Tibial nerve (tissue), 4 donors: ENCODE measurements around the gene PVALEF. TPM values are rescaled to one million over a fixed set of nuclear protein-coding genes. Genes with fewer than 3 reads are reported as not detected.
A peak's percentile ranks its signal among the peaks of the same experiment; 100 is the strongest.

Experiments used
- DNase-seq, 2 donors: peaks; one replicate each; pipeline ENCODE4 v3.0.0-alpha.2; 2019; ENCODE audit warnings: low spot score in 2 of 2
- H3K27ac ChIP-seq, 4 donors: fragments of 200-600 bp; sonication (generic) in 3 of 4; one replicate each; pipeline ENCODE4 v1.5.1; 2017 to 2019; ENCODE audit warnings: mild to moderate bottlenecking in 1 of 4
- H3K27me3 ChIP-seq, 2 donors: fragments of 200-600 bp; sonication (generic) in 1 of 2; one replicate each; pipeline versions ENCODE4 v1.5.1 to v1.6.0; 2017 to 2019
- H3K36me3 ChIP-seq, 3 donors: fragments of 200-600 bp; sonication (generic); one replicate each; pipeline ENCODE4 v1.5.1; 2018 to 2019
- H3K4me1 ChIP-seq, 4 donors: fragments of 200-600 bp; sonication (generic) in 3 of 4; one replicate each; pipeline ENCODE4 v1.5.1; 2017 to 2019
- H3K4me3 ChIP-seq, 4 donors: fragments of 200-600 bp; sonication (generic) in 3 of 4; one replicate each; pipeline ENCODE4 v1.5.1; 2017 to 2019; ENCODE audit warnings: mild to moderate bottlenecking in 1 of 4, moderate library complexity in 1 of 4
- H3K9me3 ChIP-seq, 4 donors: fragments of 200-600 bp; sonication (generic) in 3 of 4; one replicate each; pipeline ENCODE4 v1.5.1; 2017 to 2019
- EP300 ChIP-seq, 2 donors: sonication (generic); formaldehyde crosslinking; IDR thresholded peaks; one replicate each; pipeline ENCODE4 v1.6.1; 2017; ENCODE audit warnings: antibody characterized with exemption in 2 of 2, mild to moderate bottlenecking in 1 of 2
- POLR2A ChIP-seq, 2 donors: fragments of 450-650 bp; IDR thresholded peaks; one replicate each; pipeline ENCODE4 v1.6.1; 2017; ENCODE audit warnings: antibody characterized with exemption in 2 of 2, mild to moderate bottlenecking in 2 of 2, moderate library complexity in 2 of 2
- WGBS, 2 donors: methylation state at CpG; one replicate each; pipeline ENCODE4 v1.1.5; 2018; 5-methylcytosine and 5-hydroxymethylcytosine counted together
- total RNA-seq, 4 donors: library from RNA; depleted of rRNA; stranded (reverse); fragments of >200 nt; gene quantifications; one replicate each; pipeline ENCODE4 v1.1.0, GENCODE V29; 2016
- TF ChIP-seq, protein P1 (sequence below), 5 experiments: fragments of 200-600 bp in 3 of 5; fragments of 450-650 bp in 2 of 5; sonication (generic) in 3 of 5; IDR thresholded peaks; one replicate each; pipeline ENCODE4 v1.5.1; 2016 to 2019; ENCODE audit warnings: antibody characterized with exemption in 5 of 5, mild to moderate bottlenecking in 3 of 5, moderate library complexity in 2 of 5

The PVALEF gene
- total RNA-seq, 4 donors from 2014 or later = not detected

DNA sequence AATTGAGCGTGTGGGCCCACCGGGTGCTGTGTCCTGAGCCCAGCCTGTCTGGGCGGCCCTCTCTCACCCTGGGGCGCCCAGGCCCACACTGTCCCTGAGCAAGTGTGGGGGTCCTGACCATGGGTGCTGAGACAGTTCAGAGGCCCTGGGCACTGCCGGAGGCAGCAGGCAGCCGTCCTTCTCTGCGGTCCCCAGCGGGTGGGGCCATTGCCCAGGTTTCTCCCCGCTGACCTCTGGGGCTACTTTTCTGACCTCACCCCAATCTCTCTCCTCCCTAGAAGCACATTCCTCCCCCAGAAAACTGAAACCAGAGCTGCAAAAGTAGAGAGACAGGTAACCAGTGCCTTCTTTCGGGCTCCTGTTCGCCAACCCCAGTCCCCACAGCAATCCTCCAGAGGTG lies 36.0 kb upstream of the PVALEF start:
- no peaks in the 10 kb centered on the region for H3K9me3 ChIP-seq
- TF ChIP-seq POLR2A (IDR thresholded peaks at IDR 0.05) (no peak), EP300 (IDR thresholded peaks at IDR 0.05) (no peak)
- TF ChIP-seq, protein P1, sequence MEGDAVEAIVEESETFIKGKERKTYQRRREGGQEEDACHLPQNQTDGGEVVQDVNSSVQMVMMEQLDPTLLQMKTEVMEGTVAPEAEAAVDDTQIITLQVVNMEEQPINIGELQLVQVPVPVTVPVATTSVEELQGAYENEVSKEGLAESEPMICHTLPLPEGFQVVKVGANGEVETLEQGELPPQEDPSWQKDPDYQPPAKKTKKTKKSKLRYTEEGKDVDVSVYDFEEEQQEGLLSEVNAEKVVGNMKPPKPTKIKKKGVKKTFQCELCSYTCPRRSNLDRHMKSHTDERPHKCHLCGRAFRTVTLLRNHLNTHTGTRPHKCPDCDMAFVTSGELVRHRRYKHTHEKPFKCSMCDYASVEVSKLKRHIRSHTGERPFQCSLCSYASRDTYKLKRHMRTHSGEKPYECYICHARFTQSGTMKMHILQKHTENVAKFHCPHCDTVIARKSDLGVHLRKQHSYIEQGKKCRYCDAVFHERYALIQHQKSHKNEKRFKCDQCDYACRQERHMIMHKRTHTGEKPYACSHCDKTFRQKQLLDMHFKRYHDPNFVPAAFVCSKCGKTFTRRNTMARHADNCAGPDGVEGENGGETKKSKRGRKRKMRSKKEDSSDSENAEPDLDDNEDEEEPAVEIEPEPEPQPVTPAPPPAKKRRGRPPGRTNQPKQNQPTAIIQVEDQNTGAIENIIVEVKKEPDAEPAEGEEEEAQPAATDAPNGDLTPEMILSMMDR (IDR thresholded peaks at IDR 0.05) = no peak
- H3K4me1 ChIP-seq = peaks cover 0 to 34% (median 10%) of the 10 kb centered on the region in 4 donors
- H3K4me3 ChIP-seq = peak overlapping the region in 3 of 4 donors; percentile 6 to 65 (median 30)
- DNase-seq = no peak
- peaks cover 0 to 32% (median 0%) of the 10 kb centered on the region in 3 donors for H3K36me3 ChIP-seq
- H3K27ac ChIP-seq = peak overlapping the region; percentile 19 to 95 (median 85)
- H3K27me3 ChIP-seq = no peaks in the 10 kb centered on the region
- WGBS, 2 donors = 44 to 50% methylated on average over 9 to 11 of the region's 11 CpGs

DNA sequence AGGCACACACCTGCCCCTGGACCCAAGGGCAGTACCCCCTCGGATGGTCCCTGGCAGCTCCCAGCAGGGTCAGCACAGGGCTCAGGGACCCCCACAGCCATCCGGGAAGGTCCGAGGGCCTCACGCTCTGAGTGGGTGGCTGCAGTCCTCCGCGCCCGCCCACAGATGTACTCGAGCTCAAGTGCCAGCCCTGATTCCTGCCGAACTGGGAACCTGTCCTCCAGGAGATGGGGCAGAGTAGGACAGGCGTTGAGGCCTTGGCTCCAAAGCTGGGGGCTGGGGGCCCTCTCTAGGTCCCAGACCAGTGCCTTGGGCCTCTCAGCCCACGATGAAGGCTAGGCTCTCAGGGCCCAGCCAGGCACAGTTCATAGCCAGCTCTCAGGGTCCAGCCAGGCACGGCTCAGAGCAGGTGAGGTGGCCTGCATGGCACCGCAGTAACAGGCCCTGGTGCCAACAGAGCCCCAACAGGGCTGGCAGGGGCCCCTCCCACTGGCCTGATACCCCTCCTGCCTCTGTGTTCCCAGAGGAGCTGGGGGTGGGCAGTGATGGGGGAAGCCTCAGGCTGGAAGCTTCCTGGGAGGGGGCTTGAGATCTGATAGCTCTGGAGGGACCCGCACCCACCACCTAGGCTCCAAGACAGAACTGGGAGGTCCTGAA lies 35.5 kb upstream of the PVALEF start:
- peak overlapping the region; percentile 19 to 95 (median 85) for H3K27ac ChIP-seq
- TF ChIP-seq, protein P1 (IDR thresholded peaks at IDR 0.05) = no peak
- no peak for TF ChIP-seq POLR2A (IDR thresholded peaks at IDR 0.05)
- TF ChIP-seq EP300 (IDR thresholded peaks at IDR 0.05) = no peak
- H3K4me3 ChIP-seq = peak overlapping the region; percentile 13 to 65 (median 36)

DNA sequence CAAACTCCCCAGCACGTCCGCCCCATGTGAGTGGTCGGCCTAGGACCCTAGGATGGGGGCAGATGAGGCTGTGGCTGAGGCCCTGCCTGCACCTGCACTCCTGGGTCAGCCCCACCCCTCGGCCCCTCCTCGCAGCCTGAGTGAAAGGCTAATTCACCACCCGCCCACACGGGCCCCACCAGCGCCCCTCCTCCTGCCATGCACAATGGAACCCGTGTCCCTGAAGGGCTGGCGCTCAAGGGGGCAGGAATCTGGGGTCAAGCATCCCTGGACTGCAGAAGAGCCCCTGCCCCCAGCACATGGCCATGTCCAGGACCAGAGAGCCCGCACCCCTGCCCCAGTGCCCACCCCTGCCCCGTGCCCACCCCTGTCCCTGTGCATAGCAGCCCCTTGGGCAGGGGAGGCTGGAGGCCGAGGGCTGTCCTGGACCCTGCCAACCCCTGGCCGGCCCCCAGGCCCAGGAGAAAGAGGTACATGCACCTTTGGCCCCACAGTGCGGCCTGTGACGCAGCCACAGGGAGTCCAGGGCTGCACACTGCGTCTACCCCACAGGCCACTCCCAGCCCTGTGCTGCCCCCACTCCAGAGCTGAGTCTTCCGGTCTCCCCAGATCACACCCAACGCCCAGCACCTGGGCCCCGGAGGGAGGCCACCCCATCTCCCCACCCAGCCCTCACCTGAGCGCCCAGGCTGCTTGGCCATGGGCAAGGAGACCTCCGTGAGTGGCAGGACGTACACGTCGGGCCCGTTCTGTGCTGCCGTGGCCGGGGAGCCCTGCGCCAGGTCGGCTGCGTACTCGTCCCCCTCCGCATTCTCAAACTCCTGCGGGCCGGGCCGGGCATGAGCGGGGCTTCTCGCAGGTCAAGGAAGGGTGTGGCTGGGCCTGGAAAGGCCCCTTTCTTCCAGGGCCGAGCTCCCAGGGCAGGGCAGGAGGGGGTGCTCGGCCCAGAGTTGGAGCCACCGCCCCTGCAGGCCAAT lies 34.6 kb upstream of the PVALEF start:
- DNase-seq = no peak
- WGBS, 2 donors = 44 to 51% methylated on average over 15 to 33 of the region's 41 CpGs
- Histone ChIP-seq H3K27ac (peak overlapping the region; percentile 77 to 95 (median 87)), H3K4me3 (peak overlapping the region; percentile 35 to 65 (median 44)), H3K9me3 (no peaks in the 10 kb centered on the region), H3K4me1 (peaks cover 0 to 44% (median 11%) of the 10 kb centered on the region in 4 donors), H3K27me3 (no peaks in the 10 kb centered on the region), H3K36me3 (peaks cover 0 to 28% (median 0%) of the 10 kb centered on the region in 3 donors)
- TF ChIP-seq, protein P1 (IDR thresholded peaks at IDR 0.05) = no peak
- TF ChIP-seq EP300 (IDR thresholded peaks at IDR 0.05) = peak in 1 of 2 donors; percentile 76
- no peak for TF ChIP-seq POLR2A (IDR thresholded peaks at IDR 0.05)

More for the DNA sequence above, 35.5 kb upstream of the PVALEF start:
- peaks cover 0 to 28% (median 0%) of the 10 kb centered on the region in 3 donors for H3K36me3 ChIP-seq
- no peak for DNase-seq
- H3K27me3 ChIP-seq = no peaks in the 10 kb centered on the region
- H3K4me1 ChIP-seq = peaks cover 0 to 40% (median 11%) of the 10 kb centered on the region in 4 donors
- WGBS, 2 donors = 57 to 80% methylated on average over 2 to 7 of the region's 14 CpGs
- no peaks in the 10 kb centered on the region for H3K9me3 ChIP-seq

DNA sequence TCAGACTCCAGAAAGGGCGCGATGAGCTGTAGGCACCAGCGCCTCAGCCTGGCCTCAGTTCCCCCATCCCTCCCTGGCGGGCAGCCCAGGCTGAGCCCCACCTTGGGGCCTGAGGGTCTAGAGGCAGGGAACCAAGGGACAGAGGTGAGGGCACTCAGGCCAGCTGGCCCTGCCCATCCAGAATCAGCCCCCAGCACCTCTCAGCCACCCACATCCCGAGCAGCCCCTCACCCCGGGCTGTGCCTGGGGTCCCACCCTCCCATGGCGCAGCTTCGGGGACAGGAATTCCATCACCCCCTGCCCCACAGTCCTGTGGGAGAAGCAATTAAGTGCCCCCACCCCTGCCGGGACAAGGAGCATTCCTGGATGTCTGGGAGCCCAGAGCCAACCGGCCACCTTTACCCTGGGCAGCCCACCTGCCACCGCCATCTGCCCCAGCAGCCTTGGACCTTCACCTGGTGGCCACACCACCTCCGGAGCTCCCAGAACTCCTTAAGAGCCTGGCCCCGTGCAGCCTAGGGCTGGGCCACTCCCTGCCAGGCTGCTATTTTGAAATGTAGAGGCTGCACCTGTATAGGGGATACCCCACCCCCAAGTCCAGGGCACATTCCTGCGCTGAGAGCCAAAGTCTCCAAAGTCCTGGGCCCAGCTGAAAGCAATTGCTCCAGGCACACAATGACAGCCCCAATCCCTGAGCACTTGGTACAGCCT lies 33.7 kb upstream of the PVALEF start:
- H3K27ac ChIP-seq = peak overlapping the region; percentile 77 to 95 (median 87)
- WGBS, 2 donors = 43 to 67% methylated on average over 11 to 14 of the region's 14 CpGs

More for the DNA sequence above, 33.7 kb upstream of the PVALEF start:
- Histone ChIP-seq H3K27me3 (no peaks in the 10 kb centered on the region), H3K4me1 (peaks cover 0 to 53% (median 11%) of the 10 kb centered on the region in 4 donors), H3K36me3 (peaks cover 0 to 20% (median 0%) of the 10 kb centered on the region in 3 donors), H3K4me3 (peak overlapping the region; percentile 35 to 65 (median 44)), H3K9me3 (no peaks in the 10 kb centered on the region)
- TF ChIP-seq POLR2A (IDR thresholded peaks at IDR 0.05) (no peak), EP300 (IDR thresholded peaks at IDR 0.05) (no peak)
- TF ChIP-seq, protein P1 (IDR thresholded peaks at IDR 0.05) = no peak
- no peak for DNase-seq
